ENCODE results near the gene NDUFS8. TPM values are rescaled to one million over a fixed set of nuclear protein-coding genes. Genes with fewer than 3 reads are reported as not detected.
"Not testable (repeated sequence)": the region's sequence is repeated elsewhere in the genome, so short reads cannot be mapped to it uniquely, and the experiment has no call there.

NDUFS8 gene
- total RNA-seq, 2 experiments from 2014 or later: 105 to 109 TPM

GRCh38 chr11:67993821-67994220 lies 36.7 kb upstream of the NDUFS8 start:
- ATAC-seq; H3K27me3 Mint-ChIP-seq; H3K27ac Mint-ChIP-seq; H3K4me3 Mint-ChIP-seq; H3K36me3 Mint-ChIP-seq (ENCODE audit: low read depth); intact Hi-C loops (cut with micrococcal nuclease); H3K9me3 Mint-ChIP-seq: not testable (repeated sequence)
- ChIA-PET POLR2A (interaction anchor here (1.1 kb wide), 1 partner anchor 10 kb away, joined by 3 read pairs; the partner anchor contains the start of gene UNC93B1), CTCF (interaction anchor here (0.7 to 1.6 kb wide), 7 partner anchors 10 to 188 kb away, joined by 3 to 5 read pairs (median 3); partner anchors contain the start of gene UNC93B1)
- peak; percentile 65 for DNase-seq
- H3K4me1 Mint-ChIP-seq (ENCODE audit: low read depth): peaks cover 22% of the 10 kb centered on the region
- peak; percentile 67 for TF ChIP-seq CTCF (IDR thresholded peaks at IDR 0.05)

- H3K27ac Mint-ChIP-seq; H3K27me3 Mint-ChIP-seq; H3K9me3 Mint-ChIP-seq; H3K4me3 Mint-ChIP-seq; H3K36me3 Mint-ChIP-seq (ENCODE audit: low read depth); intact Hi-C loops (cut with micrococcal nuclease); ATAC-seq; DNase-seq: not testable (repeated sequence)
- ChIA-PET CTCF (interaction anchor here (0.7 to 1.6 kb wide), 7 partner anchors 10 to 189 kb away, joined by 3 to 5 read pairs (median 3); partner anchors contain the start of gene UNC93B1), POLR2A (interaction anchor here (1.1 kb wide), 1 partner anchor 9 kb away, joined by 3 read pairs; the partner anchor contains the start of gene UNC93B1)
- peaks cover 22% of the 10 kb centered on the region for H3K4me1 Mint-ChIP-seq (ENCODE audit: low read depth)
Measured at GRCh38 chr11:67994387-67994786, 36.1 kb upstream of the NDUFS8 start.

- ATAC-seq; DNase-seq; POLR2A ChIA-PET; H3K4me3 Mint-ChIP-seq; H3K36me3 Mint-ChIP-seq (ENCODE audit: low read depth); intact Hi-C loops (cut with micrococcal nuclease); H3K9me3 Mint-ChIP-seq; H3K27ac Mint-ChIP-seq; H3K27me3 Mint-ChIP-seq: not testable (repeated sequence)
- peaks cover 22% of the 10 kb centered on the region for H3K4me1 Mint-ChIP-seq (ENCODE audit: low read depth)
- CTCF ChIA-PET: interaction anchor here (1.6 kb wide), 1 partner anchor 14 kb away, joined by 4 read pairs; no protein-coding TSS in a partner anchor
Measured at GRCh38 chr11:67995129-67995528, 35.4 kb upstream of the NDUFS8 start.

- intact Hi-C loops (cut with micrococcal nuclease): not testable (repeated sequence)
Measured at GRCh38 chr11:67995579-67995978, 34.9 kb upstream of the NDUFS8 start.

GRCh38 chr11:67996051-67996450 lies 34.4 kb upstream of the NDUFS8 start:
- H3K27me3 Mint-ChIP-seq: peaks cover 1% of the 10 kb centered on the region
- no peak for TF ChIP-seq CTCF (IDR thresholded peaks at IDR 0.05)
- DNase-seq (no peak), ATAC-seq (no peak)
- intact Hi-C loops (cut with micrococcal nuclease): no loop called here
- POLR2A ChIA-PET: no interaction called here
- no peak overlapping the region for H3K27ac Mint-ChIP-seq
- no peak overlapping the region for H3K4me3 Mint-ChIP-seq
- no peaks in the 10 kb centered on the region for H3K9me3 Mint-ChIP-seq
- H3K4me1 Mint-ChIP-seq (ENCODE audit: low read depth): peaks cover 22% of the 10 kb centered on the region
- H3K36me3 Mint-ChIP-seq (ENCODE audit: low read depth): no peaks in the 10 kb centered on the region
- CTCF ChIA-PET: no interaction called here

More at GRCh38 chr11:67995579-67995978, 34.9 kb upstream of the NDUFS8 start:
- peaks cover 22% of the 10 kb centered on the region for H3K4me1 Mint-ChIP-seq (ENCODE audit: low read depth)
- H3K27ac Mint-ChIP-seq; H3K9me3 Mint-ChIP-seq; H3K4me3 Mint-ChIP-seq; POLR2A ChIA-PET; CTCF ChIA-PET; DNase-seq; H3K36me3 Mint-ChIP-seq (ENCODE audit: low read depth); H3K27me3 Mint-ChIP-seq; ATAC-seq: not testable (repeated sequence)

GRCh38 chr11:67996622-67997474 lies 33.6 kb upstream of the NDUFS8 start:
- H3K4me1 Mint-ChIP-seq (ENCODE audit: low read depth): peaks cover 22% of the 10 kb centered on the region
- ChIA-PET POLR2A (interaction anchor here (0.5 kb wide), 1 partner anchor 381 kb away, joined by 3 read pairs; no protein-coding TSS in a partner anchor), CTCF (no interaction called here)
- peaks cover under 1% of the 10 kb centered on the region for H3K27me3 Mint-ChIP-seq
- ATAC-seq: peak; percentile 79
- no peak overlapping the region for H3K27ac Mint-ChIP-seq
- intact Hi-C loops (cut with micrococcal nuclease): no loop called here
- peak; percentile 59 for DNase-seq
- no peak overlapping the region for H3K4me3 Mint-ChIP-seq
- H3K36me3 Mint-ChIP-seq (ENCODE audit: low read depth): no peaks in the 10 kb centered on the region
- TF ChIP-seq CTCF (IDR thresholded peaks at IDR 0.05): no peak
- no peaks in the 10 kb centered on the region for H3K9me3 Mint-ChIP-seq

Data from activated CD8-positive, alpha-beta T cell treated with anti-CD3 and anti-CD28 coated beads for 36 hours (primary cell).